Mammary epithelial cell (primary cell): ENCODE measurements around the gene CDKAL1.
"Not testable (repeated sequence)": the region's sequence is repeated elsewhere in the genome, so short reads cannot be mapped to it uniquely, and the experiment has no call there.

Experiments
- CTCF ChIP-seq, 2 donors: IDR thresholded peaks in 1 of 2; conservative IDR thresholded peaks in 1 of 2; 2 replicates each; pipeline ENCODE4 v1.5.1; 2011 to 2012; ENCODE audit warnings: inconsistent platforms in 2 of 2, low read length in 2 of 2, mild to moderate bottlenecking in 2 of 2, control low read depth in 1 of 2, low read depth in 1 of 2; ENCODE audit not compliant: insufficient read depth in 1 of 2; ENCODE audit errors: extremely low read depth in 1 of 2
- EZH2 ChIP-seq: IDR thresholded peaks from 2 replicates; pipeline ENCODE4 v1.6.1; 2012; ENCODE audit warnings: low read length, inconsistent platforms, borderline replicate concordance

GRCh38 chr6:20732362-20732761, 198.1 kb downstream of the CDKAL1 start:
- TF ChIP-seq CTCF (conservative IDR thresholded peaks at IDR 0.05 in 1 of 2, IDR thresholded peaks at IDR 0.05 in 1 of 2; ENCODE audit: extremely low read depth in 1 of 2, insufficient read depth in 1 of 2, low read depth in 1 of 2, low read length in 2 of 2); EZH2: not testable (repeated sequence)
